IMR-90 (cell line): ENCODE measurements around the gene TNFRSF14. TPM values are rescaled to one million over a fixed set of nuclear protein-coding genes. Genes with fewer than 3 reads are reported as not detected.

Source experiments
- ATAC-seq: fragments of 200-7000 bp; cut with Tn5 transposase; 2 replicates; pipeline ENCODE4 v1.9.1; 2020; ENCODE audit warnings: low read depth, mild to moderate bottlenecking, moderate library complexity
- BruUV-seq: library from RNA; stranded (reverse); fragments of 400-500 nt; replicated peaks from 2 replicates; lab custom pipeline; 2021; lab: Mats Ljungman, UMichigan
- CTCF ChIA-PET: fragments of 300-600 bp; formaldehyde crosslinking; extraction: SDS; loops from one replicate; lab custom pipeline; 2021; ENCODE audit warnings: antibody characterized with exemption; lab: Yijun Ruan, JAX
- POLR2A ChIA-PET: fragments of 300-600 bp; sonication (Branson Sonifier 250); formaldehyde crosslinking; loops from one replicate; lab custom pipeline; 2022; ENCODE audit warnings: antibody characterized with exemption; ENCODE audit not compliant: unreplicated experiment; lab: Charles Lee
- DNase-seq: peaks from one replicate; pipeline ENCODE4 v3.0.0; 2013
- H2AFZ ChIP-seq: replicated peaks from 2 replicates; pipeline ENCODE3; 2013; ENCODE audit warnings: low read length, mild to moderate bottlenecking; ENCODE audit not compliant: poor library complexity
- H2AK5ac ChIP-seq: 2 replicates; pipeline ENCODE4 v1.6.1; 2013; ENCODE audit warnings: low read depth, low read length, inconsistent platforms
- H2AK9ac ChIP-seq: replicated peaks from 2 replicates; pipeline ENCODE3; 2013; ENCODE audit warnings: mild to moderate bottlenecking, low read depth, low read length, moderate library complexity; ENCODE audit not compliant: poor library complexity
- H2BK120ac ChIP-seq: 2 replicates; pipeline ENCODE4 v1.6.1; 2013; ENCODE audit warnings: low read depth, low read length, inconsistent platforms
- H2BK15ac ChIP-seq: 3 replicates; pipeline ENCODE4 v1.6.1; 2013; ENCODE audit warnings: low read depth, low read length, inconsistent platforms
- H2BK20ac ChIP-seq: 2 replicates; pipeline ENCODE4 v1.6.1; 2013; ENCODE audit warnings: low read depth, mild to moderate bottlenecking, inconsistent platforms, low read length, moderate library complexity
- H2BK5ac ChIP-seq: 2 replicates; pipeline ENCODE4 v1.6.1; 2013; ENCODE audit warnings: mild to moderate bottlenecking, low read depth, low read length, inconsistent platforms; ENCODE audit not compliant: poor library complexity, severe bottlenecking
- H3K14ac ChIP-seq: replicated peaks from 2 replicates; pipeline ENCODE4 v1.6.1; 2013; ENCODE audit warnings: low read depth, low read length, inconsistent platforms
- H3K18ac ChIP-seq: 2 replicates; pipeline ENCODE4 v1.6.1; 2013; ENCODE audit warnings: low read depth, low read length, control low read depth
- H3K23ac ChIP-seq: 2 replicates; pipeline ENCODE4 v1.6.1; 2013; ENCODE audit warnings: low read depth, low read length, inconsistent platforms
- H3K27ac ChIP-seq: 2 replicates; pipeline ENCODE4 v1.5.1; 2013; ENCODE audit warnings: mild to moderate bottlenecking, control low read depth, low read length; ENCODE audit not compliant: insufficient read depth
- H3K27me3 ChIP-seq: 2 replicates; pipeline ENCODE4 v1.6.1; 2013; ENCODE audit warnings: low read length; ENCODE audit not compliant: control insufficient read depth, insufficient read depth
- H3K36me3 ChIP-seq: 2 replicates; pipeline ENCODE4 v1.6.1; 2013; ENCODE audit warnings: low read length, mixed read lengths; ENCODE audit not compliant: control insufficient read depth, insufficient read depth
- H3K4ac ChIP-seq: 2 replicates; pipeline ENCODE4 v1.6.1; 2013; ENCODE audit warnings: low read depth, low read length, inconsistent platforms
- H3K4me1 ChIP-seq: 2 replicates; pipeline ENCODE4 v1.6.1; 2013; ENCODE audit warnings: low read length, mixed read lengths; ENCODE audit not compliant: control insufficient read depth, insufficient read depth
- H3K4me2 ChIP-seq: 2 replicates; pipeline ENCODE4 v1.6.1; 2013; ENCODE audit warnings: low read depth, mild to moderate bottlenecking, control low read depth, low read length, moderate library complexity
- H3K4me3 ChIP-seq: 2 replicates; pipeline ENCODE4 v1.5.1; 2013; ENCODE audit warnings: low read depth, mild to moderate bottlenecking, control low read depth, low read length, moderate library complexity; ENCODE audit not compliant: insufficient read depth
- H3K56ac ChIP-seq: 2 replicates; pipeline ENCODE4 v1.6.1; 2013; ENCODE audit warnings: low read length, inconsistent platforms; ENCODE audit not compliant: insufficient read depth; ENCODE audit errors: extremely low read depth
- H3K79me1 ChIP-seq, 2 experiments: 2 replicates each; pipeline ENCODE4 v1.6.1; 2013; ENCODE audit warnings: low read length in 2 of 2, inconsistent platforms in 1 of 2, low read depth in 1 of 2
- H3K9ac ChIP-seq: 2 replicates; pipeline ENCODE4 v1.6.1; 2013; ENCODE audit warnings: low read depth, low read length, control low read depth
- H3K9me1 ChIP-seq: 2 replicates; pipeline ENCODE4 v1.6.1; 2013; ENCODE audit warnings: low read length, inconsistent platforms; ENCODE audit not compliant: insufficient read depth
- H3K9me3 ChIP-seq: 2 replicates; pipeline ENCODE4 v1.6.1; 2013; ENCODE audit warnings: low read length; ENCODE audit not compliant: control insufficient read depth, insufficient read depth
- H4K20me1 ChIP-seq: 2 replicates; pipeline ENCODE4 v1.6.1; 2013; ENCODE audit warnings: low read length, inconsistent platforms; ENCODE audit not compliant: insufficient read depth
- H4K5ac ChIP-seq: 2 replicates; pipeline ENCODE4 v1.6.1; 2013; ENCODE audit warnings: mild to moderate bottlenecking, low read depth, low read length, control low read depth
- H4K8ac ChIP-seq, 2 experiments: 2 replicates each; pipeline ENCODE4 v1.6.1; 2013; ENCODE audit warnings: low read depth in 2 of 2, low read length in 2 of 2, control low read depth in 1 of 2, inconsistent platforms in 1 of 2
- H4K91ac ChIP-seq: 2 replicates; pipeline ENCODE4 v1.6.1; 2013; ENCODE audit warnings: low read depth, low read length, inconsistent platforms; ENCODE audit not compliant: insufficient read depth
- CTCF ChIP-seq: conservative IDR thresholded peaks from 2 replicates; pipeline ENCODE4 v1.5.1; 2012; ENCODE audit warnings: mild to moderate bottlenecking, low read depth, low read length, improper control_type of control experiment
- MAZ ChIP-seq: IDR thresholded peaks from 2 replicates; pipeline ENCODE4 v1.6.1; 2012; ENCODE audit warnings: low read depth, mild to moderate bottlenecking, low read length, improper control_type of control experiment, moderate library complexity, borderline replicate concordance
- RFX5 ChIP-seq: IDR thresholded peaks from 2 replicates; pipeline ENCODE4 v1.8.0; 2012; ENCODE audit warnings: low read depth, mild to moderate bottlenecking, low read length, moderate library complexity
- WGBS, 2 experiments: methylation state at CpG; one replicate each; pipeline versions ENCODE4 v1.1.5 to v1.1.7; 2013; ENCODE audit warnings: missing lambda C conversion rate in 2 of 2; ENCODE audit not compliant: insufficient read length in 1 of 2; ENCODE audit errors: extremely low coverage in 2 of 2; 5-methylcytosine and 5-hydroxymethylcytosine counted together
- dilution Hi-C: fragments of 300-500 bp; cut with HindIII; formaldehyde crosslinking; loops from one replicate; pipeline ENCODE4 v1.14.3; 2018; ENCODE audit warnings: low sequenced_read_pairs; ENCODE audit not compliant: unreplicated experiment
- in situ Hi-C: fragments of 300-500 bp; cut with MboI; formaldehyde crosslinking; loops from 3 replicates; pipeline ENCODE4 v1.14.3; 2019; ENCODE audit warnings: low sequenced_read_pairs, inconsistent platforms, mixed read lengths
- intact Hi-C: fragments of 100-400 bp; cut with micrococcal nuclease; formaldehyde crosslinking; loops from 2 replicates; pipeline ENCODE4 v1.10.0; 2022
- polyA plus RNA-seq, 3 experiments: library from polyadenylated mRNA; depleted of rRNA; stranded (reverse); fragments of >200 nt; gene quantifications; 2 replicates each; pipeline ENCODE4 v1.2.3, GENCODE V29; 2012; ENCODE audit warnings: low replicate concordance in 1 of 3
- total RNA-seq: library from RNA; depleted of rRNA; stranded (reverse); fragments of >200 nt; gene quantifications from 2 replicates; pipeline ENCODE4 v1.2.3, GENCODE V29; 2012
- TF ChIP-seq, protein P1 (sequence below): fragments of 150-350 bp; IDR thresholded peaks from 2 replicates; pipeline ENCODE4 v1.6.1; 2017; ENCODE audit warnings: mild to moderate bottlenecking, antibody characterized with exemption, low read length, low read depth
- TF ChIP-seq, protein P2 (sequence below): fragments of 150-350 bp; IDR thresholded peaks from 2 replicates; pipeline ENCODE4 v1.6.1; 2016; ENCODE audit warnings: low read depth, mild to moderate bottlenecking, low read length, moderate library complexity, borderline replicate concordance

The TNFRSF14 gene
- total and polyA plus RNA-seq, 2 of the 4 experiments (the other 2 are of a cell fraction): 1.3 to 4.2 TPM

DNA sequence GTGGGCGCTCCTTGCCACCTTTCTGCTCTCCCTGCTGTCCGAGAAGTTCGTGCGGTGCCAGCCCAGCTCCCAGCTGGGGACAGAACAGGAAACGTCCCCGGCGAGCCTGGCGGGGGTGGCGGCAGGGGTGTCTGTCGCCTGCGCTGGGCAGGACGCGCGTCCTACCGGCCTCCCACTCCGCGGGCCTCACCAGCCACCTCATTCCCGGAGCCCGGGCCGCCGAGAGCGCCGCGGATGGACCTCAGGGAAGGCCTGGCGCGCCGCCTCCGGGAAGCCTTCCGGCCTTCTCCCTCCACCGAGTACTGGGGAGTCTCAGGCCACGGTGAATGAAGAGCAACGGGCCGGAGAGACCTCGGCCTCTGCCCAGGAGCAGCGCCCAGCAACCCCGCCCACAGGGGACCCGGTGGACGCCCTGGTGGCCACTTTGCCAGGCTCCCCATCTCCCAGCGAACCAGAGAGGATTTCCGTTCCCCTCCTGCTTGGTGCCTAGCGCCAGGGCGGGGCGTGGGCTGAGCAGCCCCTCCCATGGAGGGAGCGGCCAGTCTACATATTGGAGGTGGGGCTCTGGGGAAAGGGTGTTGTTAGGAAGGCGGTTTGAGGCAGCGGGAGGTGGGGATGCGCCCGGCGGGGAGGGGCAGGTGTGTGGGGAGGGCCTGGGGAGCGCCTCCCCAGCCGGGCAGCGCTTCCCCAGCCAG, 9.5 kb upstream of the TNFRSF14 start:
- peak; percentile 61 for DNase-seq
- Histone ChIP-seq H3K27me3 (no peaks in the 10 kb centered on the region), H2AK5ac (peak overlapping the region; percentile 75), H2BK15ac (no peak overlapping the region), H2AFZ (peak overlapping the region; percentile 91), H2BK20ac (no peak overlapping the region), H4K91ac (peak overlapping the region; percentile 35), H3K4ac (peak overlapping the region; percentile 77), H3K18ac (no peak overlapping the region), H4K5ac (no peak overlapping the region), H2BK5ac (peak overlapping the region; percentile 35), H3K27ac (no peak overlapping the region; the same call in 1 of the 2 replicates), H3K23ac (peak overlapping the region; percentile 73; the same call in 1 of the 2 replicates), H2AK9ac (peak overlapping the region; percentile 98), H4K20me1 (0 out of 2 replicates have a peak, but pooled peaks cover 3% of the 10 kb centered on the region), H3K9me3 (no peaks in the 10 kb centered on the region), H3K4me3 (peak overlapping the region; percentile 40), H3K36me3 (no peaks in the 10 kb centered on the region), H2BK120ac (0 out of 2 replicates have a peak overlapping the region, but pooled peaks have one; percentile 23), H4K8ac (peak overlapping the region in 1 of 2 experiments; percentile 60; a peak in 1 of 4 replicates), H3K56ac (no peak overlapping the region), H3K9ac (no peak overlapping the region; the same call in 1 of the 2 replicates), H3K14ac (peak overlapping the region; percentile 94), H3K4me1 (peaks cover 10% of the 10 kb centered on the region), H3K9me1 (no peaks in the 10 kb centered on the region), H3K4me2 (peak overlapping the region; percentile 83), H3K79me1 (peaks cover 0 to 10% of the 10 kb centered on the region in 2 experiments; a peak in 1 of 4 replicates)
- ATAC-seq: peak; percentile 74
- ChIA-PET CTCF (interaction anchor here (0.7 kb wide), 1 partner anchor 117 kb away, joined by 3 read pairs; no protein-coding TSS in a partner anchor), POLR2A (no interaction called here)
- 1% methylated on average over 19 of the region's 52 CpGs; no CpG with 5 or more reads in 1 of the 2 experiments for WGBS, 2 experiments
- intact Hi-C loops (loop anchor here (1.0 to 5.0 kb wide), 2 partner anchors 87 to 114 kb away; no protein-coding TSS in a partner anchor), dilution Hi-C loops (no loop called here), in situ Hi-C loops (loop anchor here (25.0 kb wide), 1 partner anchor 359 kb away; the partner anchor contains the start of gene FAAP20)
- TF ChIP-seq, protein P1, sequence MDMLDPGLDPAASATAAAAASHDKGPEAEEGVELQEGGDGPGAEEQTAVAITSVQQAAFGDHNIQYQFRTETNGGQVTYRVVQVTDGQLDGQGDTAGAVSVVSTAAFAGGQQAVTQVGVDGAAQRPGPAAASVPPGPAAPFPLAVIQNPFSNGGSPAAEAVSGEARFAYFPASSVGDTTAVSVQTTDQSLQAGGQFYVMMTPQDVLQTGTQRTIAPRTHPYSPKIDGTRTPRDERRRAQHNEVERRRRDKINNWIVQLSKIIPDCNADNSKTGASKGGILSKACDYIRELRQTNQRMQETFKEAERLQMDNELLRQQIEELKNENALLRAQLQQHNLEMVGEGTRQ: no peak
- TF ChIP-seq, protein P2, sequence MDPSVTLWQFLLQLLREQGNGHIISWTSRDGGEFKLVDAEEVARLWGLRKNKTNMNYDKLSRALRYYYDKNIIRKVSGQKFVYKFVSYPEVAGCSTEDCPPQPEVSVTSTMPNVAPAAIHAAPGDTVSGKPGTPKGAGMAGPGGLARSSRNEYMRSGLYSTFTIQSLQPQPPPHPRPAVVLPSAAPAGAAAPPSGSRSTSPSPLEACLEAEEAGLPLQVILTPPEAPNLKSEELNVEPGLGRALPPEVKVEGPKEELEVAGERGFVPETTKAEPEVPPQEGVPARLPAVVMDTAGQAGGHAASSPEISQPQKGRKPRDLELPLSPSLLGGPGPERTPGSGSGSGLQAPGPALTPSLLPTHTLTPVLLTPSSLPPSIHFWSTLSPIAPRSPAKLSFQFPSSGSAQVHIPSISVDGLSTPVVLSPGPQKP: no peak
- TF ChIP-seq RFX5 (no peak), MAZ (peak; percentile 77; the same call in 1 of the 2 replicates), CTCF (0 out of 2 replicates have a peak, but pooled peaks have one; percentile 3)
- no TSS peak for BruUV-seq
